Stimulated activated CD8-positive, alpha-beta memory T cell treated with anti-CD3 and anti-CD28 coated beads, Interleukin-4, amount 100 ng/mL, for 24 hours (primary cell): ENCODE measurements around the gene SPRED3.
"Not testable (repeated sequence)": the region's sequence is repeated elsewhere in the genome, so short reads cannot be mapped to it uniquely, and the experiment has no call there.

ENCODE experiments used
- DNase-seq: peaks from one replicate; pipeline ENCODE4 v3.0.0-alpha.2; 2020; ENCODE audit warnings: low read depth

Gene SPRED3

DNA sequence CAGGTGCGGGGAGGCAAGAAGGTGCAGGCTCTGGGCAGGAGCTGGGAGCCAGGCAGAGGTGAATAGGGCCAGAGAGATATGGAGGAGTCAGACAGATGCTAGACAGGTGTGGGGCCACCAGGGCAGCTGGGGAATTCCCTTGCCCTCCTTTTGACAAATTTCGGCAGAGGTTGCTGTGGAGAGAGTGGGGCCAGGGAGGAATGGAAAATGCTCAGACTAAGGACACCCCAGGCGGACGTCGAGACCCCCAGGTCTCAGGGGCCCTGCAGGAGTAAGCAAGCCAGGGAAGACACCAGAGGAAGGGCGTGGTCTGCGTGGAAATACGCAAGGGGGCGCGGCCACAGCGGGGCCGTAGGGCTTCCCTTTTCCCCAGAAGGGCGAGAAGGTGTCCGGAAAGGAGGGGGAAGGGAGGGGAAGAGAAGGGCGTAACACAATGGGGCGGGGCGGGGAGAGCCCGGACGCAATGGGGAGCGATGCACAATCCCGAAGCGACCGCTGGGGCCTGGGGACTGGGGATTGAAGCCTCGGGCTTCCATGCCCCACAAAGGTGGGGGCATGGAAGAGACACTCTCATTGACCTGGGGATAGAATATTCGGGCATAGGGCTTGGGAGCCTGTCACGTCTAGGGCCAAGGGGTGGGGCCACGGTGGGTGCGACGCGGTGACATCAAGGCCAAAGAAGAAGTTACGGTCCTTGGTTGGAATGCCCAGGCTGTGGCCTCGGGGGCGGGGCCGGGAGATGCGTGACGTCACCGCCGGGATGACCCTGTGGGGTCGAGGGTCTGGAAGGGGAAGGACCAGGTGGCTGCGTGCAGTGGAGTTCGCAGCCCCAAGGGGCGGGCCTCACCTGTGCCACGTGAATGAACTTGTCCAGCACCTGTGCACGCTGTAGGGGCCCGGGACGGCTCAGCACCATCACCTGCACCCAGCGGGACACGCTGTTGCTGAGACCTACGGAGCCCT, 29.3 kb downstream of the SPRED3 start:
- peak; percentile 45 for DNase-seq

DNA sequence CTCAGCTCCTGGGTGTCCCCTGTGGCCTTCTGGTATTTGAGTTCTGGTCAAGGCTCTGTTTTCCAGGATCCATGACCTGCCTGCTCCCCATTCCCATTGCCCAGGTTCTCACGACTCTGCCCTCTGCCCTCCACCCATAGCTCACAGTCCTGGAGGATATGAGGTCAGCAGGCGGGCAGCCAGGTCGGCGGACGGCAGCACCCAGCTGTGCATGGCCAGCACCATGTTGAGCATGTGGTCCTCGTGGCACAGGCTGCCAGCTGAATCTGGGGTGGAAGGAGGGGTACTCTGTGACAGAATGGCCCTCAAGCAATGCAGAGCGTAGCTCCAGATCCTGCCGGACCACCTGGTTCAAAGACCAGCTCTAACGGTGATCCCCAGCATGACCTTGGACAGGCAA, 32.4 kb downstream of the SPRED3 start:
- no peak for DNase-seq

DNA sequence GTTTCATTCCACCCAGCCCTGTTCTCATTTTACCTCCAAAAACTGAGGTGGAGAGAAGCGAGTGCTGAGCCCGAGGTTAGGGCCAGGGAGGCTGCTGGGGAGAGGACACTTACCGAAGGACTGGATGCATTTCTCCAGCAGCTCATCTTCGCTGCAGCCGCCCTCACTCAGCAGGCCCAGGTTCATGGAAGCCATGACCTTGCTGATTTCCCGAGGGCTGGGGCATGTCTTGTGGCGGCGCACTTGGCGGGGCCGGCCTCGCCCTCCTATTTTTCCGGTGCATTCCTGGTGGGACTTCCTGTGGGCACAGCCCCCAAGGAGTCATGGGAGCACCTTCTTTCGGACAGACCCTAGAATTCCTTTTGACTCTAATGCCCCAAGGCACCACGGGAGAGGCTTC, 33.4 kb downstream of the SPRED3 start:
- no peak for DNase-seq

DNA sequence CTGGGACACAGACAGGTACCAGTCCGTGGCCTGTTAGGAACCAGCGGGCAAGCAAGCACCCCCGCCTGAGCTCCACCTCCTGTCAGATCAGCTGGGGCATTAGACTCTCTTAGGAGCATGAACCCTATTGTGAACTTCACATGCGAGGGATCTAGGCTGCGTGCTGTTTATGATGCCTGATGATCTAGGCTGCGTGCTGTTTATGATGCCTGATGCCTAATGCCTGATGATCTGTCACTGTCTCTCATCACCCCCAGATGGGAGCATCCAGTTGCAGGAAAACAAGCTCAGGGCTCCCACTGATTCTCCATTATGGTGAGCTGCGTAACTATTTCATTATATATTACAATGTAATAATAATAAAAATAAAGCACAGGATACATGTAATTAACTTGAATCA, 33.9 kb downstream of the SPRED3 start:
- DNase-seq = no peak

DNA sequence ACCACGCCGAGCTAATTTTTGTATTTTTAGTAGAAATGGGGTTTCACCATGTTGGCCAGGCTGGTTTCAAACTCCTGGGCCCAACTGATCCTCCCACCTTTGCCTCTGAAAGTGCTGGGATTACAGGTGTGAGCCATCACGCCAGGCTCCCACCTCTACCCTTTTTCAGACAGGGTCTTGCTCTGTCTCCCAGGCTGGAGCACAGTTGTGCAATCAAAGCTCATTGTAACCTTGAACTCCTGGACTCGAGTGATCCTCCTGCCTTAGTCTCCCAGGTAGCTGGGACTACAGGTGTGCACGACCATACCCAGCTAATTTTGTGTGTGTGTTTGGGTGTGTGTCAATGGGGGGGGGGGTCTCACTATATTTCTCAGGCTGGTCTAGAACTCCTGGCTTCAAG, 35.8 kb downstream of the SPRED3 start:
- no peak for DNase-seq

DNA sequence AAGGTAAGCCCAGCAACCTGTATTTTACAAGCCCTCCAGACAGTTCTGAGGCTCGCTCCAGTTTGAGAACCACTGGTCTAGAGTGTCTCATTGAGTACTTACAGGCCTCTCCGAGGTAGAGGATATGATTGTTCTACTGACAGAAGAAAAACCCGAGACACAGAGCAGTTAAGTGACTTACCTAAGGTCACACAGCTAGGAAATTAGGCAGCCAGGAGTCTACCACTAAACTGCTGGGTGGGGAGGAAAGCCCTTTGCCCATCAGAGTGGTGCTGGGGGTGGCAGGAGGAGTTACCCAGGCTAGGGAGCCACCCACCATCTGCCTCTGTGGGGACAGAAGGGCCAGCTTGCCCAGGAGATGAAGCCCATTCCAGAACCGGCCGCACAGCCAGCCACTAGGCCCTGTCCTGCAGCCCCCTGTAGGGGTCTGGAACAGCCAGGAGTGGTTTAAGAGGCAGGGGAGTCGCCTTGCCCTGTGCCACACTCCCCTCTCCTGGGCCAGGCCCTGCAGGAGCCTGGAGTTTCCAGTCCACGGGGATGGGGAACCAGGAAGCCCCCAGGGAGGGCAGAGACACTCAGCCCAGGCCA, 36.8 kb downstream of the SPRED3 start:
- no peak for DNase-seq

DNA sequence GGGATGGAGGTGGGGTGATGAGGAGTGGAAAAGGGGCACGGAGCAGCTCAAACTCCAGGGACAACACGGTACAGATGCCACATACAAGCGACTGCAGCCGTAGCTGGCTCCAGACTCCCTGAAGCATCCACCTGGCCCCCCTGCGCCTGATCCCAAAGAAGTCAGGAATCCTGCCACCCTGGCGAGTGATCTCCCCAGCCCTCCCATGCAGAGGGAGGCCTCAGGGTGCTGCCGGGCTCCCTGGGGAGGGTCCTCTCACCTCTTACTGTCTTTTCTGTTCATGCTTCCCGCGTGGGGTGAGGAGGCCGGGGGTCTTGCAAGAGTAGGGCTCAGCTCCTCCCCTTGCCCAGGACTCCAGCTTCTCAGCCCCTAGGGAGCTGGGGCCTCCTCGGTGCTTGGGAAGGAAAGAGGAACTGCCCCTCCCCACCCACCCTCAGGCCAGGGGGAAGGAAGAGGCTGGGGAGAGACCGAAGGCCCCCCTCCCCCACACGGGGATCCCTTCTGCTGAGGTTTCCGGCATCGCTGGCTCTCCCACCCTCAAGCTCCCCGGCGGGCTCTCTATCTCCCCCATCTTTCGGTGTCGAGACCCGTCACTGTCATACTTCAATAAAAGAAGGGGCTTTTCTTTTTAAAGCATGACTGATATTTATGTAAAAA, 37.4 kb downstream of the SPRED3 start, which contains the start of gene RASGRP4:
RASGRP4 (minus strand) TSS at position 410 of the 657 bp plus-strand sequence; CDS start at position 282, 128 bp downstream.
- DNase-seq = peak; percentile 8

DNA sequence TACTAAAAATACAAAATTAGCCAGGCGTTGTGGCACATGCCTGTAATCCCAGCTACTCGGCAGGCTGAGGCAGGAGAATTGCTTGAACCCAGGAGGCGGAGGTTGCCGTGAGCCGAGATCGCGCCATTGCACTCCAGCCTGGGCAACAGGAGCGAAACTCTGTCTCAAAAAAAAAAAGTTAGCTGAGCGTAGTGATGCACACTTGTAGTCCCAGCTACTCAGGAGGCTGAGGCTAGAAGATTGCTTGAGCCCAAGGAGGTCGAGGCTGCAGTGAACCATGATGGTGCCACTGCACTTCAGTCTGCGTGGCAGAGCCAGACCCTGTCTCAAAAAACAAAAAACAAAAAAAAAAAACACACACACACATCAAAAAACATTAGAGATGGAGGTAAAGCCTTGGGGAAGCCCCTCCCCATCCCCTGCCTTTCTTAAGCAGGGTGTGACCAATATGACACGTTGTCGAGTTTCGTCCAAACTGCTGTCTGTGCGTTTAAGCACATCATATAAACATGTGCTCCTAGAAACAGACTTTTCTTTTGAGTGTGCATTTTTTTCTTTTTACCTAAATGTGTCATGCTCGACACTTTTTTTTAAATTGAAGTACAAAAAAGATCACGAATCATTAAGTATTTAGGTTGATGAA, 38.7 kb downstream of the SPRED3 start:
- not testable (repeated sequence) for DNase-seq

DNA sequence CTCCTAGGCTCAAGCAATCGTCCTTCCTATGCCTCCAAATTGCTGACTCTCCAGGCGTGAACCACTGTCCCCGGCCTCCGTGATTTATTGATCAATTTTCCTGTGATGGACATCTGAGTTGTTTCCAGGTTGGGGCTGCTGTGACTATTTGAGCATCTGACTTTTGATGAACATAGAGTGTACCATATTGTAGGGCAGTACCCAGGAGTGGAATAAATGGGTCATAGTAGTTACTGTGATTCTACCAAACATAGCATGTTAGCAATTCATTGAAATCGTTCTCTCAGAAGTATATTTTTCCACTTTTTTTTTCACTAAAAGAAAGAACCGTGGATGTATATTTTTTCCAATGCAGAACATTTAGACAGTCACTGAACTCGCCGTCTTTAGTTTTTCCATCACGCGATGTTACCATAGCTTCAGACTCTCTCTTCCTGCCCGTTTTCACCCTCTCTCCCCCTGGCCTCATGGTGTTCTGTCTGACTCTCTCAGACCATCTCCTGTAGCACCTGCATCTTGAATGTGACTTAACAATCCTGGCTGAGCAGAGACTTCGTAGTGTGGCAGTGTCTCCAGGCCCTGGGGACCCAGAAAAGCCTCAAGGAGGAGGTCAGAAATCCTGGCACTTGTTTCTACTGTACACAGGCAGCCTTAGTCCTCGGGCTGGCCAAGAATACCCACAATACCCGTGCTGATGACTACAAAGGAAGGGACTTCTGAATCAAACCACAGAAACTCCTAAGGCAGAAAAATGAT, 40.7 kb downstream of the SPRED3 start:
- DNase-seq = no peak

DNA sequence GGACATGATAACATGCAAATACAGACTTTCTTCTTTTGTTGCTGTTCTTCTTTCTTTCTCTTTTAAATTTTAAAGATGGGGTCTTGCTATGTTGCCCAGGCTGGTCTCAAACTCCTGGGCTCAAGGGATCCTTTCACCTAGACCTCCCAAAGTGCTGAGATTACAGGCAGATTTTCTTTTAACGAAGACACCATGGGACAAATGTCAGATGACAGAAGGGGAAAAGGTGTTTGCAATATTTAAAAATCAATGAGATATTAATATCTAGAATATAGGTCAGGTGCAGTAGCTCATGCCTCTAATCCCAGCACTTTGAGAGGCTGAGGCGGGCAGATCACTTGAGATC, 41.3 kb downstream of the SPRED3 start:
- DNase-seq = no peak

DNA sequence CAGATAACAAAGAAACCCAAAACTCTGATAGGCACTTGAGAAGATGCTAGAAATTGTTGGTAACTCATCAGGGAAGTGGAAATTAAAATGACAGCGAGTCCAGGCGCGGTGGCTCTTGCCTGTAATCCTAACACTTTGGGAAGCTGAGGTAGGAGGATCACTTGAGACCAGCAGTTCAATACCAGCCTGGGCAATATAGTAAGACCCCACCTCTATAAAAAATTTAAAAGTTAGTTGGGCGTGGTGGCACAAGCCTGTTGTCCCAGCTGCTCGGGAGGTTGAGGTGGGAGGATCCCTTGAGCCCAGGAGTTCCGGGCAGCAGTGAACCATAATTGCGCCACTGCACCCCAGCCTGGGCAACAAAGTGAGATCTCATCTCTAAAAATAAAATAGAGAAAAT, 42.4 kb downstream of the SPRED3 start:
- DNase-seq = no peak

DNA sequence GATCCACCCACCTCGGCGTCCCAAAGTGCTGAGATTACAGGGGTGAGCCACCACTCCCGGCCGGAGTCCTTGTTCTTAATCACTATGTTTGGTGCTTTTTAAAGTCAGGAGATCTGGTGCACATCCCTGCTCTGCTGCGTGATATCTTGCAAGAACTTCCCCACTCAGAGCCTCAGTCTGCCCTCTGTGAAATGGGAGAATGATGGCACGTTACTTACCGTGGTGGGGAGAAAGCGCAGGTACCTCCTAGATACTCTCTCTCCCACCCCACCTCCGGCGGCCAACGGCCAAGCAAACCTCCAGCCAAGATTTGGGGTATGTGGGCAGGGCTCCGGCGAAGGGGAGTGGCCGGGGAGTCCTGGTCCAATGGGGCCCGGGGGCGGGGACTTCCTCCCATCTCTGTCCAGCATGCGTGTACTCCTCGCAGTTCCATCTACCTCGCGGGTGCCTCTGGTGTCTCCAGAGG, 44.8 kb downstream of the SPRED3 start, which contains the start of gene RYR1:
RYR1 (plus strand) TSS at position 424 of the 466 bp plus-strand sequence. CDS start 139 bp downstream, outside the sequence.
- DNase-seq = peak; percentile 34

DNA sequence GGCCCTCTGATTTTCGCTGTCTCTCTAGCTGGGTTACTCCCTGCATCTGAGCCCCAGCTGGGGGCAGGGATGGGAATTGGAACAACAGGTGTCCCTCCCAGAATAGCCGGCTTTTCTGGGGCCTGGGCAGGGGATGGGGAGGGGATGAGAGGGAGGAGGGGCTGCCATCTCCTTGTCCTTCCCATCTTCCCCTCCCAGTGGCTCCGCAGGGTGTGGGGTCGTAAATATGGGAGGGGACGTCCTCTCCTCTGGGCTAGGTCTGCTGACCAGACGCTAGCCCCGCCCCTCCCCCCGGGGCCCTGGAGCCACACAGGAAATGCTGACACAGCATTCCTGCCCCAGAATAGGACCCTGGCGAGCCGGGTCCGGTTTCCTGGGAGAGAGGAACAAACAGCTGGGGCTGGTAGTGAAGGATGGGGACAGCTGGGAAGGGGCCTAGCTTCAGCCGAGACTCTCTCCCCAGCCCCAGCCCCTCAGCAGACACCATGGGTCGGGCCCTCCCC, 46.1 kb downstream of the SPRED3 start:
- no peak for DNase-seq

DNA sequence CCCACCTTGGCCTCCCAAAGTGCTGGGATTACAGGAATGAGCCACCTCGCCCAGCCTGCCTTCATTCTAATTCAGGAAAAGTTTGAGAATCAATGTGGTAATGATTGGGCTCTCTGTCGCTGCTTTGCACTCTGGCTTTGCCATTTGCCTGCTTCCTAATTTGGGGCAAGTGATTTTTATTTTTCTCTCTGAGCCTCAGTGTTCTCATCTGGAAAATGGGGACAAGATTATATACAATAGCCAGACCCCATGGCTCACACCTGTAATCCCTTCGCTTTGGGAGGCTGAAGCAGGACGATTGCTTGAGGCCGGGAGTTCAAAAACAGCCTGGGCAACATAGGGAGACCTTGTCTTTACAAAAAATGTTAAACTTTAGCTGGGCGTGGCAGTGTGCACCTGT, 48.8 kb downstream of the SPRED3 start:
- no peak for DNase-seq

DNA sequence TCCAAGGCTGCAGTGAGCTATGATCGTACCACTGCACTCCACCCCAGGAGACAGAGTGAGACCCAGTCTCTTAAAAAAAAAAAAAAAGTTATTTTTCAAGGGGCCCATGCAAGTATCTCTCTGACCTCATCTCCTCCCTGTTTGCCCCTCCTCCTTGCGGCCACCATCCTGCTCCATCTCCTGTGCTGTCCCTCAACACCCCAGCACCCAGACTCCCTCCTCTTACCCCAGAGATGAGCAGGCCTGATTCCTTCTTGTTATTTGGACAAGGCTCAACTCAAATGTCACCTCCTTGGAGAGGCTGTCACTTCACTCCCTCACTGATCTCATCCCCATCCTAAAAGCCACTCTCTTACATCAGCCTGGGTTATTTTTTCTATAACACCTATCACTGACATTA, 49.4 kb downstream of the SPRED3 start:
- no peak for DNase-seq

DNA sequence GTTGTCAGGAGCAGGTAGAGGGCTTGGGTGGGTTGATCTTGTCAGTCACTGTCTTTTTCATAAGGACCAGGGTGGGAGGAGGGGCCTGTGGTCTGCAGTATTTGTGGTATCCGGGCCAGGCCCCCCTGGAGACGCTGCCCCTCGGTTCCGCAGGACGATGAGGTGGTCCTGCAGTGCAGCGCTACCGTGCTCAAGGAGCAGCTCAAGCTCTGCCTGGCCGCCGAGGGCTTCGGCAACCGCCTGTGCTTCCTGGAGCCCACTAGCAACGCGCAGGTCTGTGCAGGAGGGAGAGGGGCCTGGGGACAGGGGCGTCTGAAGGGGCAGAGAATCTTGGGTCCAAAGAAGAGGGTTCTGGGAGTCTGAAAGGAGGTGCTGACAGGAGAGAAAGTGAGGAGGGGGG, 52.1 kb downstream of the SPRED3 start:
- no peak for DNase-seq

DNA sequence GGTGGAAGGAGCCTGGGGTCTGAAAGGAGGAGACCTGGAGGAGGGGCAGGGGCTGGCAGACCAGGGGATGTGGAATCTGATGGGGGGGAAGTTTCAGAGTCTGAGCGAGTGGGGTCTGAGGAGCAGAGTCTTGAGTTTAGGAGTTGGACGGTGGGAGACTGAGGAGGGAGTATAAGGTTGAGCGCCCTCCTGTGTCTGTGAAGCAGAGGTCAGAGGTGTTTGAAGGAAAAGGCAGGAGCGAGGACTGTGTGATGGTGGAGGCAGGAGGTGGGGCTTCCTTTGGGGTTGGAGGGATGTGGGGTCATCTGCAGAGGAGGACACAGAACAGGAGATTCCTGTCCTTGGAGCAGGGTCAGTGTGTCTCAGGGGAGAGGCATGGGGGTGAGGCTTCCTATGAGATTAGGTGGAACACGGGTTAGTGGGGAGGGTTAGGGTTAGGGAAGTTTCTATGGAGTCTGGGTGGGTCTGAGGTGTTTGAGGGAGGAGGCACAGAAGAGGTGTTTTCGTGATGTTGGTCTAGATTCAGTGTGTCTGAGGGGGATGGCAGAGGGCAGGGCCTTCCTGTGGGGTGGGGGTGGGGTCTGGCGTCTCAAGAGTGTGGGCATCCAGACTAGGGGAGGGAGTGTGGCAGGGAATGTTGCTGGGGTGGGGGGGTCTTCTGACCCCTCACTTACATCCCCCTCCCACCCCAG, 53.3 kb downstream of the SPRED3 start:
- DNase-seq = no peak

DNA sequence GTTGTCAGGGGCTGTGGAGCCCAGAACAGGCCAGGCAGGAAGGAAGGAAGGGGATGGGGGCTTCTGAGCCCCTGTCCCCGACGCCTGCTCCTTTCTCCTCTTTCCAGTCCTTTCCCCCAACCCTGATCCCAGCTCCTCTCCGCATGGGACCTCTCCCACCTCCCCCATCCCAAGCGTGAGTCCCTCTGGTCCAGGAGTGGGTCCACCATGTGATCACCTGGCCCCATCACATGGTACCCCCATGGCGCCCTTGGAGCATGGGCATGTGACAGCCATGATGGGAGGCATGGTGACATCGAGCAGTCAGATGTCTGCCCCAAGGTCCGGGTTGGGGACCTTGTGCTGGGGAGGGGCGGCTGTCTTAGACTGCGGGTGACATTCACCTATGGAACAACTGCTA, 54.2 kb downstream of the SPRED3 start:
- no peak for DNase-seq

DNA sequence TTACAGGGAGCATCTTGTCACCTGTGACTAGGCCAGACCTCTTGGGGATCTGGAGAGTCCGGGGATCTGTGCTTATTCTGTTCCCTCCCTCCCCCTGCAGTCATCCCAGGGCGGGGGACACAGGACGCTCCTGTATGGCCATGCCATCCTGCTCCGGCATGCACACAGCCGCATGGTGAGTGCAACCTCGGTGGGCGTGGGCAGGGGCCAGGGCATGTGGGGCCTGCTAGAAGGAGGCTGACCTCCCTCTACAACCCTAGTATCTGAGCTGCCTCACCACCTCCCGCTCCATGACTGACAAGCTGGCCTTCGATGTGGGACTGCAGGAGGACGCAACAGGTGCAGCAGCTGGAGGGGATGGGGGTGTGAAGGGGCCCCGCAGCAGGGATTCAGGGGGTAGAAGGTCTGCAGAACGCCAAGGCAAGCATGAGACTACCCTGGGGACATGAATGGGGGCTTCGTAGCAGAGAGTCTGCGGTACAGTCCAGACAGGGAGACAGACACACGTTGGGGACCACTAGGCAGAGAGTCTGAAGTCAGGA, 55.0 kb downstream of the SPRED3 start:
- DNase-seq = no peak

DNA sequence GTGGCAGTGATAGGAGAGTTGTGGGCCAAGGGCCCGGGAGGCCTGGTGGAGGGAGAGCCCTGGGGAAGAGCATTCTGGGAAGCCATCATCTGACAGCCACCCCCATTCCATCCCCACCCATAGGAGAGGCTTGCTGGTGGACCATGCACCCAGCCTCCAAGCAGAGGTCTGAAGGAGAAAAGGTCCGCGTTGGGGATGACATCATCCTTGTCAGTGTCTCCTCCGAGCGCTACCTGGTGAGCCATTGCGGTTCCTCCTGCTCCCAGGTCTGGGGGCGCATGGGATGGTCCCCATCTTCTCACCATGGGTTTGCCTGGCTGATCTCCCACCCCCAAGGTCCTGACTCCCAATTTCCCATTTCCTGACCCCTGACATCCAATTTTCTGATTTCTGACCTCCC, 55.5 kb downstream of the SPRED3 start:
- no peak for DNase-seq
